GM19099 (cell line): Measurements from ENCODE around the gene PDCD1.

Experiments used
- POLR2A ChIP-seq: IDR thresholded peaks from 3 replicates; pipeline ENCODE4 v1.6.1; 2011; ENCODE audit warnings: low read depth; ENCODE audit not compliant: insufficient read length; ENCODE audit errors: extremely low read depth

PDCD1 gene

GRCh38 chr2:241864850-241865213 is 6.1 kb upstream of the PDCD1 start:
- TF ChIP-seq POLR2A, result no peak

- no peak for TF ChIP-seq POLR2A
Measured at GRCh38 chr2:241864168-241864849, 5.6 kb upstream of the PDCD1 start.

GRCh38 chr2:241863536-241863954 is 4.9 kb upstream of the PDCD1 start:
- peak; percentile 34 for TF ChIP-seq POLR2A

- TF ChIP-seq POLR2A, result no peak
Measured at GRCh38 chr2:241862775-241863535, 4.3 kb upstream of the PDCD1 start.

GRCh38 chr2:241862093-241862492 is 3.4 kb upstream of the PDCD1 start:
- TF ChIP-seq POLR2A, result no peak

- no peak for TF ChIP-seq POLR2A
Measured at GRCh38 chr2:241861264-241861663, 2.6 kb upstream of the PDCD1 start.

GRCh38 chr2:241860184-241861078 is 1.7 kb upstream of the PDCD1 start:
- no peak for TF ChIP-seq POLR2A

GRCh38 chr2:241859436-241860183 is 916 bp upstream of the PDCD1 start:
- peak; percentile 31 for TF ChIP-seq POLR2A

GRCh38 chr2:241859017-241859435 is 332 bp upstream of the PDCD1 start:
- no peak for TF ChIP-seq POLR2A

GRCh38 chr2:241857572-241858121 is 1.0 kb downstream of the PDCD1 start:
- no peak for TF ChIP-seq POLR2A

GRCh38 chr2:241857041-241857541 is 1.6 kb downstream of the PDCD1 start:
- TF ChIP-seq POLR2A, result no peak

GRCh38 chr2:241855888-241856422 is 2.7 kb downstream of the PDCD1 start:
- TF ChIP-seq POLR2A, result no peak

- no peak for TF ChIP-seq POLR2A
Measured at GRCh38 chr2:241855245-241855887, 3.3 kb downstream of the PDCD1 start.
